COLO668 (cell line): Measurements from ENCODE around the gene PTPRG.
"Not testable (repeated sequence)": the region's sequence is repeated elsewhere in the genome, so short reads cannot be mapped to it uniquely, and the experiment has no call there.

Source experiments
- DNase-seq: peaks from one replicate; lab custom pipeline; 2025; ENCODE audit not compliant: unreplicated experiment; lab: John Stamatoyannopoulos, UW

PTPRG gene

GRCh38 chr3:61716693-61717092 lies 155.3 kb downstream of the PTPRG start:
- DNase-seq = not testable (repeated sequence)

- DNase-seq = peak; percentile 1
Measured at GRCh38 chr3:61718565-61718964, 157.2 kb downstream of the PTPRG start.

- DNase-seq = no peak
Measured at GRCh38 chr3:61719278-61719977, 158.1 kb downstream of the PTPRG start.

- DNase-seq = no peak
Measured at GRCh38 chr3:61723038-61723437, 161.7 kb downstream of the PTPRG start.

- DNase-seq = no peak
Measured at GRCh38 chr3:61724183-61724582, 162.8 kb downstream of the PTPRG start.

GRCh38 chr3:61724801-61725200 lies 163.4 kb downstream of the PTPRG start:
- DNase-seq = no peak

- DNase-seq = no peak
Measured at GRCh38 chr3:61725851-61726333, 164.5 kb downstream of the PTPRG start.

GRCh38 chr3:61727435-61727834 lies 166.1 kb downstream of the PTPRG start:
- no peak for DNase-seq

GRCh38 chr3:61729038-61729634 lies 167.8 kb downstream of the PTPRG start:
- no peak for DNase-seq

- DNase-seq = no peak
Measured at GRCh38 chr3:61730056-61730455, 168.7 kb downstream of the PTPRG start.

- DNase-seq = no peak
Measured at GRCh38 chr3:61730577-61731231, 169.3 kb downstream of the PTPRG start.

- DNase-seq = no peak
Measured at GRCh38 chr3:61733000-61733399, 171.6 kb downstream of the PTPRG start.

GRCh38 chr3:61733876-61734275 lies 172.5 kb downstream of the PTPRG start:
- no peak for DNase-seq

GRCh38 chr3:61734749-61735686 lies 173.6 kb downstream of the PTPRG start:
- DNase-seq = no peak

GRCh38 chr3:61736506-61736905 lies 175.1 kb downstream of the PTPRG start:
- DNase-seq = no peak

GRCh38 chr3:61739640-61740039 lies 178.3 kb downstream of the PTPRG start:
- no peak for DNase-seq

GRCh38 chr3:61740494-61740893 lies 179.1 kb downstream of the PTPRG start:
- no peak for DNase-seq

- DNase-seq = no peak
Measured at GRCh38 chr3:61741551-61741950, 180.2 kb downstream of the PTPRG start.

- DNase-seq = no peak
Measured at GRCh38 chr3:61742006-61742405, 180.6 kb downstream of the PTPRG start.

GRCh38 chr3:61743067-61743466 lies 181.7 kb downstream of the PTPRG start:
- no peak for DNase-seq

GRCh38 chr3:61743686-61744242 lies 182.4 kb downstream of the PTPRG start:
- DNase-seq = no peak
